CD4-positive, alpha-beta T cell treated with Interleukin-21 for 1 hour (primary cell): Measurements from ENCODE around the gene NEDD4L.

Experiments
- DNase-seq: peaks from one replicate; pipeline ENCODE4 v3.0.0-alpha.2; 2020

The NEDD4L gene

GRCh38 chr18:58054041-58054781 is 10.2 kb downstream of the NEDD4L start:
- no peak for DNase-seq

GRCh38 chr18:58055890-58056558 is 12.0 kb downstream of the NEDD4L start:
- DNase-seq: no peak

- no peak for DNase-seq
Observed at GRCh38 chr18:58056852-58057251, 12.8 kb downstream of the NEDD4L start.

DNA sequence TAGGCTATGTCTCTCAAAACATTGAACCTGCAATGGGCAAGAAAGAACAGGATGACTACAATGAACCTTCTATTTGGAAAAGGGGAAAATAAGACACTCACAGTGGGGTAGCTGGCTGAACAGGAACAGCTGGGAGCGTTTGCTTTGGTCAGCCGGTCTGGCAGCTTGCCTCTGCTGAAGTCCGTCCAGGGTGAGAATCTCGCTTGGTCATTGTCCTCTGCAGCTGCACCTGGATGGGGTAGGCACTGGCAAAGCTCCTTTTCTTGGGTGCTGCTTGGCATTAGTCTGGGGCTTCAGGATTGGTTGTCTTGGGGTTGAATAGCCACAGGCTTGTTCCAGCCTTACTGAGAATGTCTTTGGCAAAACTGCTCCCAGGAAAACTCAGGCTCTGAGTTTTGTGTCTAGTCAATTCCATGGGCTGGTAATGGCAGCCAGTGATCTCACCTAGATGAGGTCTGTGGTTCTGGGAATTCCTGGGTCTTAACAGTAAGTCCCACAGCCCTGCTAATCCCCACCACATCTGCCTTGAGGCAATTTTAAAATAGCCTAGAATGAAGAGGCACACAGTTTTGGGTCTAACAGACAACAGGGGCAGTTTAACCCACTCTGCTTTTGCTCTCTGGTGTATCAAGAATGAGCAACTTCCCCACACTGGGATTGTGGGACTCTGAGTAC is 13.4 kb downstream of the NEDD4L start:
- DNase-seq: no peak

GRCh38 chr18:58058720-58059119 is 14.7 kb downstream of the NEDD4L start:
- no peak for DNase-seq

- DNase-seq: no peak
Observed at GRCh38 chr18:58060254-58060653, 16.2 kb downstream of the NEDD4L start.

- no peak for DNase-seq
Observed at GRCh38 chr18:58061349-58061748, 17.3 kb downstream of the NEDD4L start.

DNA sequence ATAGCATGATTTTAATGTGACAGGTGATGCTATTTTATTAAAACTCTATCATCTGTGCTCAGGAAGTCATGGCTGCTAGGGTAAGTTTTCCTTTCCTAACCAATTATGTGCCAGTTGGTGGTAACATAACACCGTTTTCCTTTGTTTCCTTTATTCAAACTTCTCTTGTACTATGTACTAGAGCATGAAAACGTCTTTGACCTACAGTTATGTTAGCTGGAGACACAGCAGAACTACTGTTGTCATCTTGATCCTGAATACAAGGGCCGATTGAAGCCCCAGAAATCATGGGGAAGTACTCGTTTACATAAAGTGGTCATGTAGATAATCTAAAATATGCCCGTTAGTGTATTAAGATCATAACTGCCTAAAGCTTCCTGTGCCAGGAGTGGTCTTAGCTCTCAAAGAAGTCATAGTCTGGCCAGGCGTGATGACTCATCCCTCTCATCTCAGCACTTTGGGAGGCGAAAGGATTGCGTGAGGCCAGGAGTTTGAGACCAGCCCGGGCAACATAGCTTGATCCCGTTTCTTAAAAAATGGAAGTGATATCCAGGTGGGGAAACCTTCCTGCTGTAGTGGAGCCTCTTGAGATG is 20.5 kb downstream of the NEDD4L start:
- DNase-seq: no peak

DNA sequence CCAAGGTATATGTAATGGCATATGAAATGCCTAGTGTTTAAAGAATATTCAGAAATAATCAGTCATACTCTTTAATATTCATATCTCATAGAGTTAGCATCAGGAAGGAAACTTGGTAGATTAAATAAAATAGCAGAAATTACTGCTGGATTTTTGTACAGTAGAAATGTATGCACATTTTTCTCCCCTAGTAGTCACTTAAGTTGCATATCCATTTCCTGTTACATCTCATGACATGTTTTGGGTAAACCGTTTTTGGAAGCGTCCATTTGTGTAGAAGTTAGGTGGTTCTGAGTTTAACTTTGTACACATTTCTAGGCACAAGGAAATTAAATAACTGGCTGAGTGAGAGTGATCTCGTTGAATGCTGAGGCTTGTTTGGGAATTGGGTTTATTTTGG is 21.9 kb downstream of the NEDD4L start:
- no peak for DNase-seq

DNA sequence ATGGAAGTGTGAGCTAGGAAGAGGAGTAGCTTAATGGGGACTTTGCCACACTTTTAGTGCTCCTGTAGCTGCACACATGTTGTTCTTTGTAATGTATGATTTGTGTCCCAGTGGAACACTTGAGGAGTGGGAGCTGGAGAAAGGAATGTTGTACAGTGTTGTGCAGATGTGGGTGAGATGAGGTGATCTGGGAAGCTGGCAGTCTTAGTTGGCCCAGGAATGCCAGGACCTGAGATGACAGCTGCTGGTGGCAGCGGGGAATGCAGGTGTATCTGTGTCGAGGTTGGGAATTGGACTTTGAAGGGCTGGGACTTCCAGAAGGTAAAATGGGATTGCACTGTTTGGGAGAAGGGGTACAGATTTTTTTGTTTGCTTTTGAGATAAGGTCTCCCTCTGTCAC is 23.6 kb downstream of the NEDD4L start:
- DNase-seq: no peak

DNA sequence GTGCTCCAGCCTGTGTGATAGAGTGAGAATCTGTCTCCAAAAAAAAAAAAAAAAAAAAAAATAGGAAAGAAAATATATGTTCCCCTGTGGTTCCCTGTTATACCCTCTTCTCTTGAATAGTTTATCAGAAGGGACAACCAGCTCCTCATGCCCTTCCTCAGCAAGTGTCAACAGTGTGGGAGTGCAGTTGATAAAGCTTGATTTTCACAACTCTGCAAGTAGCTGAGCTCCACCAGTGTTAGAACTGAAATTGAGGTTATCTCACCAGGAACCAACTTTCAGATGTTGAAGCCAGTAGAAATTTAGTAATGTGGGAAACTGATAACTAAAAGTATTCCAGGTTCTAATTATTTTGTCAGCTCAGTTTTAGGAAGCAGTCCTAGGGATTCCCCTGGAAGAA is 25.1 kb downstream of the NEDD4L start:
- DNase-seq: no peak

- no peak for DNase-seq
Observed at GRCh38 chr18:58069721-58070292, 25.8 kb downstream of the NEDD4L start.

- no peak for DNase-seq
Observed at GRCh38 chr18:58076052-58076451, 32.0 kb downstream of the NEDD4L start.

GRCh38 chr18:58077329-58077728 is 33.3 kb downstream of the NEDD4L start:
- no peak for DNase-seq

GRCh38 chr18:58078889-58079573 is 35.0 kb downstream of the NEDD4L start:
- DNase-seq: no peak

DNA sequence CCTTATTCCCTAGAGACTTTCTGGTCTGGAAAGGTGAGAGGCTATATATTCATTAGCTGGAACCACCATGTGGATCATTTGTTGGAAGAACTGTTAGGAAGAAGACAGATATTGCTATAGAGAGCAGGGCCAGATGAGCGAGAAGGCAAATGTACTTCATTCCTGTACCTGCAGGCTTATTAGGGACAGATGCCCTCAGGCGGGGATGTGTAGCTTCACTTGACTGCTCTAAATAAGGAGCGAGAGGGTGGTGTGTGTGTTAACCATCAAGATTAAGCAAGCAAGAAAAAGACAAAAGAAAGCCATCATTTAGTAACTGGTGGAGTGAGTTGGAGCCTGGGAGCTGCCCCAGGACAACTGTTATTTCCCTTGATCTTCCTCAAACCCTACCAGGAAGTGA is 36.4 kb downstream of the NEDD4L start:
- DNase-seq: no peak

GRCh38 chr18:58087928-58088690 is 44.1 kb downstream of the NEDD4L start:
- DNase-seq: no peak

DNA sequence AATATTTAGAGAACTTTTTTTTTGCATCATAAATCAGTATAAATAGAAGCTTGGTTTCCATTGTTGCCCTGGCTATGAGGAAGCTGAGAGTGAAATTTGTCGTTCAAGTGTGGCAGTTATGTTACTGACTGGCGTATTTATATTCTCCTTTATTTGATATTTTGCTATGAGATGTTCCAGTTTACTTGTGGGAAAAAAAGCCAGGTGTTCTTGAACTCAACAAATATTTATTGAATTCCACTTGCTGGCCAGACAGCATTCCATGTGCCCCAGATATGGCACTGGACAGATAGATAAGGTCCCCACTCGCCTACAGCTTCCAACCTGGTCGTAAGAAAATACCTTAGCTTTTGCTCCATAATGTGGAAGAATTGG is 44.7 kb downstream of the NEDD4L start:
- DNase-seq: no peak

- DNase-seq: no peak
Observed at GRCh38 chr18:58091099-58091611, 47.1 kb downstream of the NEDD4L start.

DNA sequence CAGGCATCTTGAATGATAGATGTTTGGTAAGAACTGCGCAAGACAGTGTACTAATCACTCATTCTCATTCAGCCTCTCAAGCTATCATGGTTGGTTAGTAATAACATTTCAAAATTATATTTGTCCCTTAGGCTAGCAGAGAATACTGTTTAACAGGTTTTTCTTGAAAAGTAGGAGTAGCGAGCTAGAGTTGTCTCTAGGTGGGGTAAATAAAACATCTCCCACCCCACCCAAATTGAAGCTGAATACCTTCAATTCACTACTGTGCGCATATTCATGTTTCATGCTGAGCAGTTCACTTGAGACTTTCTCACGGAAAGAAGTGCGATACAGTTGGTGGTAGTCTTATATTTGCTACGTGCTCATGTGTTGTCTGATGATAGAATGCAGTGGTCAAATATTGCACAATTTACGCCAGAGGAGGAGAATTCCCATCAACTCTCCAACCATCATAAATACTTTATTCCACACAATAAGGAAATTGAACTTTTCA is 49.3 kb downstream of the NEDD4L start:
- DNase-seq: no peak

GRCh38 chr18:58095222-58095621 is 51.2 kb downstream of the NEDD4L start:
- no peak for DNase-seq

DNA sequence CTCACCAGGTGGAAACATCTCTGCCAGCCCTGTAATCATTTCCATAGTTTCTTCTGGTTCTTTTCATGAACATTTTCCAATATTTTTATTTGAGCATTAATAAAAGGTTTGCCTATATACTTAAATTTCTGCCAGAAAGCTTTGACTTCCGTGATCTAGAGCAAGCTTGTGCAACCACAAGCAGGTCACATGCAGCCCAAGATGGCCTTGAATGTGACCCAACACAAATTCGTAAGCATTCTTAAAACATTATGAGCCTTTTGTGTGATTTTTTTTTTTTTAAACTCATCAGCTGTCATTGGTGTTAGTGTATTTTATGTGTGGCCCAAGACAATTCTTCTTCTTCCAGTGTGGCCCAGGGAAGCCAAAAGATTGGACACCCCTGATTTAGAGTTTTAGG is 51.6 kb downstream of the NEDD4L start:
- DNase-seq: no peak
